Kidney (tissue), 14 donors: Measurements from ENCODE around the gene KIF16B. TPM values are rescaled to one million over a fixed set of nuclear protein-coding genes. Genes with fewer than 3 reads are reported as not detected.
"Not testable (repeated sequence)": the region's sequence is repeated elsewhere in the genome, so short reads cannot be mapped to it uniquely, and the experiment has no call there.

Source experiments
- DNase-seq, 5 donors: peaks; one replicate each; pipeline ENCODE4 v3.0.0-alpha.2; 2013 to 2020
- FAIRE-seq: peaks from 2 replicates; lab custom pipeline; 2012; peaks lifted over from hg19 to GRCh38; lab: Jason Lieb, UNC
- H3K27ac ChIP-seq, 2 donors: one replicate each; pipeline ENCODE4 v1.7.0; 2013; ENCODE audit warnings: low read depth in 2 of 2, low read length in 2 of 2, inconsistent platforms in 1 of 2
- H3K27me3 ChIP-seq: one replicate; pipeline ENCODE4 v1.7.1; 2013; ENCODE audit warnings: low read length, inconsistent platforms; ENCODE audit not compliant: control insufficient read depth, insufficient read depth
- H3K36me3 ChIP-seq, 3 donors: one replicate each; pipeline versions ENCODE4 v1.7.0 to v1.7.1; 2013; ENCODE audit warnings: low read length in 3 of 3, control low read depth in 1 of 3, inconsistent platforms in 1 of 3; ENCODE audit not compliant: insufficient read depth in 3 of 3, control insufficient read depth in 2 of 3
- H3K4me1 ChIP-seq, 3 donors: one replicate each; pipeline versions ENCODE4 v1.7.0 to v1.7.1; 2013; ENCODE audit warnings: low read length in 3 of 3, inconsistent platforms in 1 of 3, low read depth in 1 of 3; ENCODE audit not compliant: control insufficient read depth in 2 of 3, insufficient read depth in 2 of 3
- H3K4me3 ChIP-seq, 3 donors: one replicate each; pipeline versions ENCODE4 v1.7.0 to v1.8.1; 2013; ENCODE audit warnings: low read length in 3 of 3, control low read depth in 1 of 3, inconsistent platforms in 1 of 3
- H3K9ac ChIP-seq, 3 donors: one replicate each; pipeline versions ENCODE4 v1.7.0 to v1.7.1; 2013; ENCODE audit warnings: low read length in 3 of 3, control low read depth in 1 of 3, inconsistent platforms in 1 of 3
- H3K9me3 ChIP-seq, 3 donors: one replicate each; pipeline versions ENCODE4 v1.7.0 to v1.7.1; 2013; ENCODE audit warnings: low read length in 3 of 3, control low read depth in 1 of 3, inconsistent platforms in 1 of 3; ENCODE audit not compliant: control insufficient read depth in 2 of 3, insufficient read depth in 1 of 3
- intact Hi-C: fragments of 100-400 bp; cut with DNase I; formaldehyde crosslinking; loops from one replicate; pipeline ENCODE4 v1.11.1; 2022
- polyA plus RNA-seq: library from polyadenylated mRNA; stranded (reverse); fragments of 350-450 nt; fragmentation: Illumina TruSeq; extraction: RNeasy Lipid Tissue Mini Kit (QIAGEN cat#74804); gene quantifications from one replicate; pipeline ENCODE4 v1.2.3, GENCODE V29; 2014; ENCODE audit warnings: low read depth, low replicate concordance; ENCODE audit not compliant: insufficient read depth
- total RNA-seq: library from RNA; stranded (reverse); fragmentation: NEBNext Ultra II Directional; extraction: Animal tissue kit (Norgen Biotek cat#: 25700); gene quantifications from one replicate; pipeline ENCODE4 v1.2.1, GENCODE V29; 2021
- TF ChIP-seq, protein P1 (sequence below): IDR thresholded peaks from 3 replicates; pipeline ENCODE4 v1.5.1; 2012; ENCODE audit warnings: mild to moderate bottlenecking, moderate library complexity, borderline replicate concordance; ENCODE audit not compliant: insufficient read depth; ENCODE audit errors: extremely low read depth
- donor health status: control.
- donor health status: control.
- donor health status: control.
- donor health status: control.
- donor health status: control.
- donor health status: DM: yes; HTN: yes; CAD: no.
- donor health status: Normal renal cell carcinoma (clear cell type).

Gene KIF16B
- total and polyA plus RNA-seq, 2 donors from 2014 or later: 15.0 to 19.7 TPM

DNA sequence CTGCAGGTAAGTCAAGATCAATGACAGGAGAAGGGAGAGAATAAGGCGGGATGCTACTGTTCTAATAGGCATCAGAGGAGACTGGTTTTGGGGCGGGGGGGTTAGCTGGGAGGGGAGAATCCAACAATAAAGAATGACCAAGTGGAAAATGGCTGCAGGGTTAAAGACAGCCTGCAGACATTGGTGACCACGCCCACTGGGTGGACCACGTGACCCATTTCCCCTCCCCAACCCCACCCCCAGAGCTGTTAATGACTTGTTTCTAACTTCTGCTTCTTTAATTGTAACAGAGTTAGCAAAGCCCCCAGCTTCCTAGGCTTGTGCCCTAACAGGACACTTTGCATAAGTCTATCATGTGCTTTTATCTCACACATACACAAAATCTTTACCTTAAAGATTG, 344.5 kb downstream of the KIF16B start:
- FAIRE-seq (no peak), DNase-seq (no peak)
- TF ChIP-seq, protein P1, sequence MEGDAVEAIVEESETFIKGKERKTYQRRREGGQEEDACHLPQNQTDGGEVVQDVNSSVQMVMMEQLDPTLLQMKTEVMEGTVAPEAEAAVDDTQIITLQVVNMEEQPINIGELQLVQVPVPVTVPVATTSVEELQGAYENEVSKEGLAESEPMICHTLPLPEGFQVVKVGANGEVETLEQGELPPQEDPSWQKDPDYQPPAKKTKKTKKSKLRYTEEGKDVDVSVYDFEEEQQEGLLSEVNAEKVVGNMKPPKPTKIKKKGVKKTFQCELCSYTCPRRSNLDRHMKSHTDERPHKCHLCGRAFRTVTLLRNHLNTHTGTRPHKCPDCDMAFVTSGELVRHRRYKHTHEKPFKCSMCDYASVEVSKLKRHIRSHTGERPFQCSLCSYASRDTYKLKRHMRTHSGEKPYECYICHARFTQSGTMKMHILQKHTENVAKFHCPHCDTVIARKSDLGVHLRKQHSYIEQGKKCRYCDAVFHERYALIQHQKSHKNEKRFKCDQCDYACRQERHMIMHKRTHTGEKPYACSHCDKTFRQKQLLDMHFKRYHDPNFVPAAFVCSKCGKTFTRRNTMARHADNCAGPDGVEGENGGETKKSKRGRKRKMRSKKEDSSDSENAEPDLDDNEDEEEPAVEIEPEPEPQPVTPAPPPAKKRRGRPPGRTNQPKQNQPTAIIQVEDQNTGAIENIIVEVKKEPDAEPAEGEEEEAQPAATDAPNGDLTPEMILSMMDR: no peak
- no peaks in the 10 kb centered on the region for H3K27me3 ChIP-seq
- no peaks in the 10 kb centered on the region for H3K4me1 ChIP-seq
- H3K9ac ChIP-seq: no peak overlapping the region
- no peak overlapping the region for H3K4me3 ChIP-seq
- intact Hi-C loops: no loop called here
- H3K27ac ChIP-seq: no peak overlapping the region
- H3K9me3 ChIP-seq: no peaks in the 10 kb centered on the region
- no peaks in the 10 kb centered on the region for H3K36me3 ChIP-seq

DNA sequence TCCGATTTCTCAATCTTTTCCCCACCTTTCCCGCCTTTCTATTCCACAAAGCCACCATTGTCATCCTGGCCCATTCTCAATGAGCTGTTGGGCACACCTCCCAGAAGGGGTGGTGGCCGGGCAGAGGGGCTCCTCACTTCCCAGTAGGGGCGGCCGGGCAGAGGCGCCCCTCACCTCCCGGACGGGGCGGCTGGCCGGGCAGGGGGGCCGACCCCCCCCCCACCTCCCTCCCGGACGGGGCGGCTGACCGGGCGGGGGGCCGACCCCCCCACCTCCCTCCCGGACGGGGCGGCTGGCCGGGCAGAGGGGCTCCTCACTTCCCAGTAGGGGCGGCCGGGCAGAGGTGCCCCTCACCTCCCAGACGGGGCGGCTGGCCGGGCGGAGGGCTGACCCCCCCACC, 346.3 kb downstream of the KIF16B start:
- intact Hi-C loops, H3K36me3 ChIP-seq, H3K9ac ChIP-seq, H3K9me3 ChIP-seq, H3K27me3 ChIP-seq, DNase-seq, H3K4me1 ChIP-seq, H3K4me3 ChIP-seq, H3K27ac ChIP-seq, FAIRE-seq: not testable (repeated sequence)

DNA sequence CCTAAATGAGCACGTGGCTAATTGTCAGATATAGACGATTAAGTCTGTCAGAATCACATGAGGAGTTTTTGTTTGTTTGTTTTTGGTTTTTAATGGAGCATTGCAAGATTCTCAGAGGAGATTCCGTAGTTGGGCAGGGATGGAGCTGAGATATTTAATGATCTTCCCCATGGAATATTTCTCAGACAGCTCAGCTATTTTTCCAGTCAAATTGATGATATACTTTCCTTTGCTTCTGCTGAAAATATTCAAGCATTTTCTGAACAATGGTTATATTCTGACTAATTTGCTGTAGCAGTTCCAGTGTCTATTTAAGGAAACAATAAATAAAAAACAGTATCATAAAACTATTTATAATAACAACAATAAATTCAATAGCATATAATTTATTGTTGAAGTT, 348.4 kb downstream of the KIF16B start:
- H3K4me3 ChIP-seq: no peak overlapping the region
- FAIRE-seq (no peak), DNase-seq (peak in 1 of 5 donors; percentile 45)
- H3K9me3 ChIP-seq: no peaks in the 10 kb centered on the region
- no peaks in the 10 kb centered on the region for H3K27me3 ChIP-seq
- H3K27ac ChIP-seq: no peak overlapping the region
- TF ChIP-seq, protein P1: no peak
- no peak overlapping the region for H3K9ac ChIP-seq
- intact Hi-C loops: no loop called here
- no peaks in the 10 kb centered on the region for H3K36me3 ChIP-seq
- H3K4me1 ChIP-seq: no peaks in the 10 kb centered on the region

DNA sequence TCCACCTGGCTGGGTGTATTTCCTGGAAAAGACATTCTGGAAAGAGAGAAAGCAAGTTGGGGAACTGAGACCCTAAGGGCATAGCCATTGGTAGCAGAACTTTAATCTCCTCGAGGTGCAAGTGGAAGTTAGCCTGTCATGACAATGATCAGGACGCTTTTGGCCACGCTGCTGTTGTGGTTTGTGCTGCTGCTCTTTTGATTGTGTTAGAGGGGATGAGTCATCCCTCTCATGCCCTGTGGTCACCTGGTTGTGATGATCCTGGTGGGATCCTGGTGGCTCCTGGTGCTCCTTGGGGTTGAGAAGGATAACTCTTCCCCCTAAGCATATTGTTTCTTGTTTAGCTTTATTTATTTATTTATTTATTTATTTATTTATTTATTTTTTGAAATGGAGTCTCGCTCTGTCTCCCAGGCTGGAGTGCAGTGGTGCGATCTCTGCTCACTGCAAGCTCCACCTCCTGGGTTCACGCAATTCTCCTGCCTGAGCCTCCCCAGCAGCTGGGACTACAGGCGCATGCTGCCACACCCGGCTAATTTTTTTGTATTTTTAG, 350.3 kb downstream of the KIF16B start:
- intact Hi-C loops: no loop called here
- Histone ChIP-seq H3K9me3 (no peaks in the 10 kb centered on the region), H3K9ac (no peak overlapping the region), H3K27me3 (no peaks in the 10 kb centered on the region), H3K4me3 (no peak overlapping the region), H3K27ac (no peak overlapping the region), H3K4me1 (no peaks in the 10 kb centered on the region), H3K36me3 (no peaks in the 10 kb centered on the region)
- FAIRE-seq (no peak), DNase-seq (no peak)
- TF ChIP-seq, protein P1: no peak

Other genes with a start within 250 kb of the KIF16B start
- gene SNRPB2, start 156.6 kb upstream of the KIF16B start, total RNA-seq: 43.6 TPM
- 77.8 TPM for gene SNRPB2, start 156.6 kb upstream of the KIF16B start, polyA plus RNA-seq
- gene OTOR, start 174.9 kb upstream of the KIF16B start, total RNA-seq: not detected
- not detected for gene OTOR, start 174.9 kb upstream of the KIF16B start, polyA plus RNA-seq